HepG2 (cell line): Measurements from ENCODE around the gene CLIP2. TPM values are rescaled to one million over a fixed set of nuclear protein-coding genes. Genes with fewer than 3 reads are reported as not detected.
A peak's percentile ranks its signal among the peaks of the same experiment; 100 is the strongest.

Source experiments
- CHCHD3 ChIP-seq: sonication (generic); formaldehyde crosslinking; IDR thresholded peaks from 2 replicates; pipeline ENCODE4 v1.8.0; 2022; ENCODE audit warnings: mild to moderate bottlenecking, missing genetic modification reagents, moderate library complexity
- EZH2 ChIP-seq: conservative IDR thresholded peaks from 2 replicates; pipeline ENCODE4 v1.6.1; 2012; ENCODE audit warnings: mild to moderate bottlenecking, low read depth, low read length, moderate library complexity
- GABPB1 ChIP-seq: IDR thresholded peaks from 2 replicates; pipeline ENCODE4 v1.6.1; 2016; ENCODE audit warnings: mild to moderate bottlenecking, missing genetic modification reagents, moderate library complexity, missing compliant biosample characterization
- HMGA1 ChIP-seq: sonication (generic); formaldehyde crosslinking; conservative IDR thresholded peaks from 2 replicates; pipeline ENCODE4 v1.4.0; 2020; ENCODE audit warnings: missing genetic modification reagents
- MEIS1 ChIP-seq: sonication (generic); formaldehyde crosslinking; IDR thresholded peaks from 2 replicates; pipeline ENCODE4 v1.9.0; 2021; ENCODE audit warnings: mild to moderate bottlenecking, missing genetic modification reagents, moderate library complexity, borderline replicate concordance
- PAWR ChIP-seq: sonication (generic); formaldehyde crosslinking; IDR thresholded peaks from 2 replicates; pipeline ENCODE4 v1.4.0; 2020; ENCODE audit warnings: missing genetic modification reagents, mild to moderate bottlenecking, borderline replicate concordance
- PTBP1 ChIP-seq: fragments of 200-400 bp; formaldehyde crosslinking; IDR thresholded peaks from 2 replicates; pipeline ENCODE4 v1.6.1; 2018; ENCODE audit warnings: low read length, low read depth; ENCODE audit not compliant: poor library complexity, severe bottlenecking
- SYNCRIP ChIP-seq: fragments of 200-400 bp; formaldehyde crosslinking; IDR thresholded peaks from 2 replicates; pipeline ENCODE4 v1.6.1; 2018; ENCODE audit warnings: mild to moderate bottlenecking, low read depth, low read length; ENCODE audit not compliant: insufficient read depth
- ZC3H13 ChIP-seq: sonication (generic); formaldehyde crosslinking; IDR thresholded peaks from 2 replicates; pipeline ENCODE4 v1.8.1; 2023; ENCODE audit warnings: mild to moderate bottlenecking, missing genetic modification reagents, moderate library complexity
- ZKSCAN1 ChIP-seq: fragments of 150-350 bp; IDR thresholded peaks from 2 replicates; pipeline ENCODE4 v1.6.1; 2014; ENCODE audit warnings: low read length
- ZNF235 ChIP-seq: sonication (generic); formaldehyde crosslinking; IDR thresholded peaks from 2 replicates; pipeline ENCODE4 v1.8.1; 2023; ENCODE audit warnings: mild to moderate bottlenecking, missing genetic modification reagents, borderline replicate concordance
- ZNF33B ChIP-seq: sonication (generic); formaldehyde crosslinking; IDR thresholded peaks from 2 replicates; pipeline ENCODE4 v1.5.1; 2020; ENCODE audit warnings: mild to moderate bottlenecking, missing genetic modification reagents
- ZNF501 ChIP-seq: sonication (generic); formaldehyde crosslinking; IDR thresholded peaks from 2 replicates; pipeline ENCODE4 v1.5.1; 2020; ENCODE audit warnings: mild to moderate bottlenecking, moderate library complexity, missing genetic modification reagents
- ZNF598 ChIP-seq: sonication (generic); formaldehyde crosslinking; IDR thresholded peaks from 2 replicates; pipeline ENCODE4 v1.5.1; 2020; ENCODE audit warnings: mild to moderate bottlenecking, missing genetic modification reagents, borderline replicate concordance
- ZNF607 ChIP-seq: sonication (generic); formaldehyde crosslinking; IDR thresholded peaks from 2 replicates; pipeline ENCODE4 v1.5.1; 2020; ENCODE audit warnings: missing genetic modification reagents, mild to moderate bottlenecking, borderline replicate concordance
- ZNF749 ChIP-seq: sonication (generic); formaldehyde crosslinking; IDR thresholded peaks from 2 replicates; pipeline ENCODE4 v1.8.0; 2022; ENCODE audit warnings: mild to moderate bottlenecking, missing genetic modification reagents, moderate library complexity, borderline replicate concordance
- ZSCAN12 ChIP-seq: sonication (generic); formaldehyde crosslinking; IDR thresholded peaks from 2 replicates; pipeline ENCODE4 v1.9.0; 2021; ENCODE audit warnings: mild to moderate bottlenecking, missing genetic modification reagents
- ZSCAN20 ChIP-seq: sonication (generic); formaldehyde crosslinking; IDR thresholded peaks from 2 replicates; pipeline ENCODE4 v1.4.0; 2020; ENCODE audit warnings: missing genetic modification reagents, mild to moderate bottlenecking, borderline replicate concordance
- ZSCAN25 ChIP-seq: sonication (generic); formaldehyde crosslinking; IDR thresholded peaks from 2 replicates; pipeline ENCODE4 v1.8.0; 2022; ENCODE audit warnings: mild to moderate bottlenecking, missing genetic modification reagents
- ZSCAN9 ChIP-seq: IDR thresholded peaks from 2 replicates; pipeline ENCODE4 v1.6.1; 2016; ENCODE audit warnings: borderline replicate concordance
- polyA plus RNA-seq, 8 experiments: library from polyadenylated mRNA; depleted of rRNA in 3 of 8; stranded (reverse) in 7 of 8; unstranded in 1 of 8; fragments of >200 nt; fragmentation: Illumina TruSeq in 4 of 8; extraction: Trizol in 4 of 8; gene quantifications; 2 replicates each; pipeline versions ENCODE4 v1.2.1 to v1.2.3, GENCODE V29; 2011 to 2016; ENCODE audit warnings: low read depth in 4 of 8, missing spikeins in 1 of 8, mixed read lengths in 1 of 8; ENCODE audit not compliant: insufficient read depth in 1 of 8
- total RNA-seq, 5 experiments: library from RNA; depleted of rRNA; stranded (reverse); fragments of >200 nt; fragmentation: Illumina TruSeq; extraction: Trizol; gene quantifications; 2 replicates each; pipeline ENCODE4 v1.2.3, GENCODE V29; 2016; ENCODE audit warnings: low read depth in 1 of 5
- TF ChIP-seq, protein P1 (sequence below): sonication (generic); formaldehyde crosslinking; conservative IDR thresholded peaks from 2 replicates; pipeline ENCODE4 v1.8.0; 2022; ENCODE audit warnings: missing genetic modification reagents
- TF ChIP-seq, protein P2 (sequence below): sonication (generic); formaldehyde crosslinking; IDR thresholded peaks from 2 replicates; pipeline ENCODE4 v1.8.1; 2022; ENCODE audit warnings: mild to moderate bottlenecking, missing genetic modification reagents
- TF ChIP-seq, protein P3 (sequence below): sonication (generic); formaldehyde crosslinking; IDR thresholded peaks from 2 replicates; pipeline ENCODE4 v1.4.0; 2020; ENCODE audit warnings: missing genetic modification reagents, mild to moderate bottlenecking, borderline replicate concordance
- TF ChIP-seq, protein P4 (sequence below): sonication (generic); formaldehyde crosslinking; IDR thresholded peaks from 2 replicates; pipeline ENCODE4 v1.8.0; 2022; ENCODE audit warnings: mild to moderate bottlenecking, missing genetic modification reagents

CLIP2 gene
- total and polyA plus RNA-seq, 2 of the 13 experiments (the other 11 are each of a cell fraction or from before 2014, with no cell fraction given) = 6.5 to 17.4 TPM

DNA sequence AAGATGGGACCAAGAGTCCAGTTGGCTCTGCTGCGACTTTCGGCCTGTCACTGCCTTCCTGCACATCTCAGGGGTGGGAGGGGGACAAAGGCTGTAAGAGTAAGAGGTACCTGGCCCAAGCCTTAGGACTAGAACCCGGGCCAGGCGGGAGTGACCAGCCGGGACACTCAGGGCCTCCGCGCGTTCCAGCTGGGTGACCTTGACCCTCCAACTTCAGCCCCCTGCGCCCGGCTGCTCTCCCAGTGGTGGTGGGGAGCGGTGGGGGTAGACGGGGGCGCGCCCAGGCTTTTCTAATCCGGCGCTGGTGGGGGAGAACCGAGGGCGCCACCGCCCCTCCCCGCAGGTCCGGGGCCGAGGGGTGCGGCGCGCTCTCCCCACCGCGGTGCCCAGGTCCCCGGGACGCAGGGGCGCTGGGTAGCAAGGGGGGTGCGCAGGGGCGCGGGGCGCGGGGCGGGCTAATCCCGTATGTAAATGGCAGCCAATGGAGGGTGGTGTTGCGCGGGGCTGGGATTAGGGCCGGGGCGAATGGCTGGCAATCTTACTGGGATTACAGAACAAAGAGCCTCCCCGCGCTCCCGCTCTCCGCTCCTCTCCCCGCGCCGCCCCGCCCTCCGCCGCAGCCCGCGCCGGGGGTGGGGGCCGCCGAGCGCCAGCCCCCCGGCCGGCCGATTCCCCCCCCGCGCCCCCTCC, 164.3 kb downstream of the CLIP2 start, which contains the start of gene GTF2IRD1 (continued):
- TF ChIP-seq ZNF235 (CRISPR knock-in tag) = no peak
- peak; percentile 37; the same call in 1 of the 2 replicates for TF ChIP-seq GABPB1 (CRISPR knock-in tag)
- peak; percentile 83; the same call in 1 of the 2 replicates for TF ChIP-seq ZSCAN25 (CRISPR knock-in tag)
- no peak for TF ChIP-seq HMGA1 (CRISPR knock-in tag)
- TF ChIP-seq ZC3H13 (CRISPR knock-in tag) = 0 out of 2 replicates have a peak, but pooled peaks have one; percentile 12
- TF ChIP-seq ZNF607 (CRISPR knock-in tag) = no peak
- TF ChIP-seq EZH2 = no peak
- no peak for TF ChIP-seq ZNF598 (CRISPR knock-in tag)
- TF ChIP-seq ZSCAN12 (CRISPR knock-in tag) = no peak
- no peak for TF ChIP-seq PTBP1
- TF ChIP-seq, protein P1, sequence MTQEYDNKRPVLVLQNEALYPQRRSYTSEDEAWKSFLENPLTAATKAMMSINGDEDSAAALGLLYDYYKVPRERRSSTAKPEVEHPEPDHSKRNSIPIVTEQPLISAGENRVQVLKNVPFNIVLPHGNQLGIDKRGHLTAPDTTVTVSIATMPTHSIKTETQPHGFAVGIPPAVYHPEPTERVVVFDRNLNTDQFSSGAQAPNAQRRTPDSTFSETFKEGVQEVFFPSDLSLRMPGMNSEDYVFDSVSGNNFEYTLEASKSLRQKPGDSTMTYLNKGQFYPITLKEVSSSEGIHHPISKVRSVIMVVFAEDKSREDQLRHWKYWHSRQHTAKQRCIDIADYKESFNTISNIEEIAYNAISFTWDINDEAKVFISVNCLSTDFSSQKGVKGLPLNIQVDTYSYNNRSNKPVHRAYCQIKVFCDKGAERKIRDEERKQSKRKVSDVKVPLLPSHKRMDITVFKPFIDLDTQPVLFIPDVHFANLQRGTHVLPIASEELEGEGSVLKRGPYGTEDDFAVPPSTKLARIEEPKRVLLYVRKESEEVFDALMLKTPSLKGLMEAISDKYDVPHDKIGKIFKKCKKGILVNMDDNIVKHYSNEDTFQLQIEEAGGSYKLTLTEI (CRISPR knock-in tag) = no peak
- TF ChIP-seq ZKSCAN1 = no peak
- TF ChIP-seq ZNF749 (CRISPR knock-in tag) = no peak
- TF ChIP-seq, protein P2, sequence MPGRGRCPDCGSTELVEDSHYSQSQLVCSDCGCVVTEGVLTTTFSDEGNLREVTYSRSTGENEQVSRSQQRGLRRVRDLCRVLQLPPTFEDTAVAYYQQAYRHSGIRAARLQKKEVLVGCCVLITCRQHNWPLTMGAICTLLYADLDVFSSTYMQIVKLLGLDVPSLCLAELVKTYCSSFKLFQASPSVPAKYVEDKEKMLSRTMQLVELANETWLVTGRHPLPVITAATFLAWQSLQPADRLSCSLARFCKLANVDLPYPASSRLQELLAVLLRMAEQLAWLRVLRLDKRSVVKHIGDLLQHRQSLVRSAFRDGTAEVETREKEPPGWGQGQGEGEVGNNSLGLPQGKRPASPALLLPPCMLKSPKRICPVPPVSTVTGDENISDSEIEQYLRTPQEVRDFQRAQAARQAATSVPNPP = no peak
- TF ChIP-seq ZNF33B (CRISPR knock-in tag) = no peak
- no peak for TF ChIP-seq SYNCRIP
- TF ChIP-seq ZSCAN9 (CRISPR knock-in tag) = no peak
- TF ChIP-seq ZSCAN20 (CRISPR knock-in tag) = 0 out of 2 replicates have a peak, but pooled peaks have one; percentile 56
- TF ChIP-seq PAWR (CRISPR knock-in tag) = no peak
- no peak for TF ChIP-seq ZNF501 (CRISPR knock-in tag)
- TF ChIP-seq, protein P3, sequence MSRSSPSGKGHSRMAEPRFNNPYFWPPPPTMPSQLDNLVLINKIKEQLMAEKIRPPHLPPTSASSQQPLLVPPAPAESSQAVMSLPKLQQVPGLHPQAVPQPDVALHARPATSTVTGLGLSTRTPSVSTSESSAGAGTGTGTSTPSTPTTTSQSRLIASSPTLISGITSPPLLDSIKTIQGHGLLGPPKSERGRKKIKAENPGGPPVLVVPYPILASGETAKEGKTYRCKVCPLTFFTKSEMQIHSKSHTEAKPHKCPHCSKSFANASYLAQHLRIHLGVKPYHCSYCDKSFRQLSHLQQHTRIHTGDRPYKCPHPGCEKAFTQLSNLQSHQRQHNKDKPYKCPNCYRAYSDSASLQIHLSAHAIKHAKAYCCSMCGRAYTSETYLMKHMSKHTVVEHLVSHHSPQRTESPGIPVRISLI (CRISPR knock-in tag) = no peak
- no peak for TF ChIP-seq CHCHD3 (CRISPR knock-in tag)
- TF ChIP-seq MEIS1 (CRISPR knock-in tag) = no peak
- TF ChIP-seq, protein P4, sequence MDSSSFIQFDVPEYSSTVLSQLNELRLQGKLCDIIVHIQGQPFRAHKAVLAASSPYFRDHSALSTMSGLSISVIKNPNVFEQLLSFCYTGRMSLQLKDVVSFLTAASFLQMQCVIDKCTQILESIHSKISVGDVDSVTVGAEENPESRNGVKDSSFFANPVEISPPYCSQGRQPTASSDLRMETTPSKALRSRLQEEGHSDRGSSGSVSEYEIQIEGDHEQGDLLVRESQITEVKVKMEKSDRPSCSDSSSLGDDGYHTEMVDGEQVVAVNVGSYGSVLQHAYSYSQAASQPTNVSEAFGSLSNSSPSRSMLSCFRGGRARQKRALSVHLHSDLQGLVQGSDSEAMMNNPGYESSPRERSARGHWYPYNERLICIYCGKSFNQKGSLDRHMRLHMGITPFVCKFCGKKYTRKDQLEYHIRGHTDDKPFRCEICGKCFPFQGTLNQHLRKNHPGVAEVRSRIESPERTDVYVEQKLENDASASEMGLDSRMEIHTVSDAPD (CRISPR knock-in tag) = no peak
